Fibroblast of lung (primary cell): ENCODE results near the gene EGFL8. TPM values are rescaled to one million over a fixed set of nuclear protein-coding genes. Genes with fewer than 3 reads are reported as not detected.

Source experiments
- DNase-seq, 2 donors: peaks; one replicate each; pipeline versions ENCODE4 v3.0.0 to v3.0.0-alpha.2; 2010; ENCODE audit warnings: low read depth in 2 of 2
- H2AFZ ChIP-seq: 2 replicates; pipeline ENCODE4 v1.5.1; 2012; ENCODE audit warnings: low read length, control low read depth, inconsistent platforms
- H3K27ac ChIP-seq: 2 replicates; pipeline ENCODE4 v1.5.1; 2011; ENCODE audit warnings: low read length, control low read depth; ENCODE audit not compliant: insufficient read depth
- H3K27me3 ChIP-seq: 2 replicates; pipeline ENCODE4 v1.5.1; 2011; ENCODE audit warnings: mild to moderate bottlenecking, low read length; ENCODE audit not compliant: control insufficient read depth, insufficient read depth
- H3K36me3 ChIP-seq: 2 replicates; pipeline ENCODE4 v1.5.1; 2011; ENCODE audit warnings: low read length; ENCODE audit not compliant: control insufficient read depth, insufficient read depth
- H3K4me1 ChIP-seq: 2 replicates; pipeline ENCODE4 v1.5.1; 2011; ENCODE audit warnings: low read length; ENCODE audit not compliant: control insufficient read depth, insufficient read depth; ENCODE audit errors: extremely low read depth
- H3K4me2 ChIP-seq: 2 replicates; pipeline ENCODE4 v1.5.1; 2011; ENCODE audit warnings: low read length, control low read depth; ENCODE audit not compliant: insufficient read depth; ENCODE audit errors: extremely low read depth
- H3K4me3 ChIP-seq, 4 experiments: fragments of 200-600 bp in 1 of 4; sonication (generic) in 1 of 4; replicated peaks in 1 of 4; 2 replicates each; pipeline ENCODE4 v1.5.1; 2011 to 2016; ENCODE audit warnings: low read length in 4 of 4, low read depth in 3 of 4, mild to moderate bottlenecking in 3 of 4, control low read depth in 2 of 4, inconsistent platforms in 1 of 4, mixed read lengths in 1 of 4; ENCODE audit not compliant: insufficient read depth in 1 of 4; ENCODE audit errors: control extremely low read depth in 1 of 4
- H3K79me2 ChIP-seq: 2 replicates; pipeline ENCODE4 v1.5.1; 2012; ENCODE audit warnings: mild to moderate bottlenecking, low read length, inconsistent platforms; ENCODE audit not compliant: control insufficient read depth, insufficient read depth
- H3K9ac ChIP-seq: 2 replicates; pipeline ENCODE4 v1.5.1; 2011; ENCODE audit warnings: mild to moderate bottlenecking, low read length, control low read depth; ENCODE audit not compliant: insufficient read depth
- H3K9me3 ChIP-seq: 2 replicates; pipeline ENCODE4 v1.5.1; 2012; ENCODE audit warnings: low read depth, low read length; ENCODE audit not compliant: control insufficient read depth, insufficient read depth
- H4K20me1 ChIP-seq: 2 replicates; pipeline ENCODE4 v1.5.1; 2011; ENCODE audit warnings: low read length; ENCODE audit not compliant: control insufficient read depth, insufficient read depth; ENCODE audit errors: extremely low read depth
- EZH2 ChIP-seq: IDR thresholded peaks from 2 replicates; pipeline ENCODE4 v1.5.1; 2012; ENCODE audit warnings: low read length, control low read depth, mild to moderate bottlenecking; ENCODE audit errors: missing control alignments
- polyA plus RNA-seq, 2 donors: library from polyadenylated mRNA; depleted of rRNA in 1 of 2; stranded (reverse) in 1 of 2; unstranded in 1 of 2; fragments of >200 nt; gene quantifications; 2 replicates each; pipeline ENCODE4 v1.2.1, GENCODE V29; 2011 to 2012; ENCODE audit warnings: missing spikeins in 1 of 2
- total RNA-seq: library from RNA; depleted of rRNA; stranded (reverse); fragments of >200 nt; gene quantifications from 2 replicates; pipeline ENCODE4 v1.2.1, GENCODE V29; 2014
- TF ChIP-seq, protein P1 (sequence below), 2 donors: IDR thresholded peaks in 1 of 2; conservative IDR thresholded peaks in 1 of 2; 1 replicate in 1 of 2; 2 replicates in 1 of 2; pipeline ENCODE4 v1.5.1; 2011 to 2012; ENCODE audit warnings: low read length in 2 of 2, control low read depth in 1 of 2, inconsistent platforms in 1 of 2, low read depth in 1 of 2, mild to moderate bottlenecking in 1 of 2

Gene EGFL8
- total and polyA plus RNA-seq, 2 donors (not counting 1 experiment from before 2014, with no cell fraction given) = 0.99 to 2.3 TPM

DNA sequence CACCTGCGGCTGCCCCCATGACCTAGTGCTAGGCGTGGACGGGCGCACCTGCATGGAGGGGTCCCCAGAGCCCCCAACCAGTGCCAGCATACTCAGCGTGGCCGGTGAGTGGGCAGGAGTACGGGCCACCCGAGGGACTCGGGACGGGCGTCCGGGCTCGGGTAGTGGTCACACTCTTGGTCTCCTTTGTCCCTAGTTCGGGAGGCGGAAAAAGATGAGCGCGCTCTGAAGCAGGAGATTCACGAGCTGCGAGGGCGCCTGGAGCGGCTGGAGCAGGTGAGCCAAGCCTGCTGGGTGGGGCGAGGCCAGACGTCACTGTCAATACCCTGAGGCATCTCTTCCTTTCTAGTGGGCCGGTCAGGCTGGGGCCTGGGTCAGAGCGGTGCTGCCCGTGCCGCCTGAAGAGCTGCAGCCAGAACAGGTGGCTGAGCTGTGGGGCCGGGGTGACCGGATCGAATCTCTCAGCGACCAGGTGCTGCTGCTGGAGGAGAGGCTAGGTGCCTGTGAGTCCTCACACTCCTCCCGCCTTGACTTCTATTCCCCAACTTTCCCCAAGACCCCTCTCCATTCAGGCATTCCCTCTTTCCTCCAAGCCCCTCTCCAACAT is 2.9 kb downstream of the EGFL8 start:
- Histone ChIP-seq H3K4me1 (no peaks in the 10 kb centered on the region), H3K27ac (no peak overlapping the region), H4K20me1 (no peaks in the 10 kb centered on the region), H2AFZ (no peak overlapping the region), H3K36me3 (peaks cover 33% of the 10 kb centered on the region), H3K4me3 (no peak overlapping the region), H3K79me2 (no peaks in the 10 kb centered on the region), H3K27me3 (no peaks in the 10 kb centered on the region), H3K9me3 (no peaks in the 10 kb centered on the region), H3K4me2 (no peak overlapping the region), H3K9ac (no peak overlapping the region)
- no peak for DNase-seq
- no peak for TF ChIP-seq EZH2
- TF ChIP-seq, protein P1, sequence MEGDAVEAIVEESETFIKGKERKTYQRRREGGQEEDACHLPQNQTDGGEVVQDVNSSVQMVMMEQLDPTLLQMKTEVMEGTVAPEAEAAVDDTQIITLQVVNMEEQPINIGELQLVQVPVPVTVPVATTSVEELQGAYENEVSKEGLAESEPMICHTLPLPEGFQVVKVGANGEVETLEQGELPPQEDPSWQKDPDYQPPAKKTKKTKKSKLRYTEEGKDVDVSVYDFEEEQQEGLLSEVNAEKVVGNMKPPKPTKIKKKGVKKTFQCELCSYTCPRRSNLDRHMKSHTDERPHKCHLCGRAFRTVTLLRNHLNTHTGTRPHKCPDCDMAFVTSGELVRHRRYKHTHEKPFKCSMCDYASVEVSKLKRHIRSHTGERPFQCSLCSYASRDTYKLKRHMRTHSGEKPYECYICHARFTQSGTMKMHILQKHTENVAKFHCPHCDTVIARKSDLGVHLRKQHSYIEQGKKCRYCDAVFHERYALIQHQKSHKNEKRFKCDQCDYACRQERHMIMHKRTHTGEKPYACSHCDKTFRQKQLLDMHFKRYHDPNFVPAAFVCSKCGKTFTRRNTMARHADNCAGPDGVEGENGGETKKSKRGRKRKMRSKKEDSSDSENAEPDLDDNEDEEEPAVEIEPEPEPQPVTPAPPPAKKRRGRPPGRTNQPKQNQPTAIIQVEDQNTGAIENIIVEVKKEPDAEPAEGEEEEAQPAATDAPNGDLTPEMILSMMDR (conservative IDR thresholded peaks at IDR 0.05 in 1 of 2, IDR thresholded peaks at IDR 0.05 in 1 of 2; ENCODE audit: low read depth in 1 of 2, low read length in 2 of 2) = no peak

DNA sequence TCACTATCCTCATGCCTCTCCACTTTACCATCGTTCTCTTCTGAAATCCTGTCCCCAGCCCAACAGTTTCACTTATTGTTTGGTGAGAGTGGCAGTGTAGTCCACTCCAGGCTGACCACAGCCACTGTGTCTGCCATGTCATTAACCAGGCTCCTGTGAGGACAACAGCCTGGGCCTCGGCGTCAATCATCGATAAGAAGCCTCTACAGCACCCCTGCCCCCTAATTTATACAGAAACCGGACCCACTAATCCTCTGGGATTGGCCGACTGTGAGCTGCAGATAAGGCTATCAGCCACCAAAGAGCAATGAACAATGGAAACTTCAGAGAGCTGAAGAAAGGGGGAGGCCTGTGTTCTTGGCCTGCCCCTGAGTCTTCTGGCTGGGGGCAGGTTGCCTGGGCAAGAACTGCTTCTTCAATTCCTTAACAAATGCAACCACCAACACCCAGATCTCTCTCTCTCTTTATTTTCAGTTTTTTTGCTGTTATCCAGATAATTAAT is 3.4 kb downstream of the EGFL8 start:
- no peak for DNase-seq
- TF ChIP-seq EZH2 = no peak
- TF ChIP-seq, protein P1 (conservative IDR thresholded peaks at IDR 0.05 in 1 of 2, IDR thresholded peaks at IDR 0.05 in 1 of 2; ENCODE audit: low read depth in 1 of 2, low read length in 2 of 2) = no peak
- H3K79me2 ChIP-seq = peaks cover 1% of the 10 kb centered on the region
- H3K4me3 ChIP-seq = no peak overlapping the region
- H2AFZ ChIP-seq = no peak overlapping the region
- H4K20me1 ChIP-seq = no peaks in the 10 kb centered on the region
- H3K27ac ChIP-seq = no peak overlapping the region
- H3K9ac ChIP-seq = no peak overlapping the region
- H3K27me3 ChIP-seq = no peaks in the 10 kb centered on the region
- H3K4me2 ChIP-seq = no peak overlapping the region
- H3K9me3 ChIP-seq = no peaks in the 10 kb centered on the region
- H3K4me1 ChIP-seq = peaks cover under 1% of the 10 kb centered on the region
- H3K36me3 ChIP-seq = peaks cover 33% of the 10 kb centered on the region

DNA sequence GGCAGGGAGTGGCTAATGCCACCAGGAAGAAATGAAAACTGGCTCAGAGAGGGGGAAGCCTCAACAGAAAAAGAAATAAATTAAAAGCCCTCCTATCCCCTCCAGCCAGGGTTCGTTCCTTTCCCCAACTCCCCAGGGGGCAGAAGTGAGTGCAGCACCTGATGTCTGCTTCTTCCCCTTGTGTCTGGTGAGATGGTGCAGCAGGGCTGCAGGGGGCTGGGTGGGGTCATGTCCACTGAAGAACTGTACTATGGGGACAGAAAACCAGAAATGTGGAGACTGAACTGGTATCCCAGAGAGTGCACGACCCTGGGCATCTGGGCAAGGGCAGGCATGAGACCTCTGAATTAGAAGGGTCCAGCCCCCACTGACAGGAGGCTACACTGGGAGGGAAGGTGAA is 4.0 kb downstream of the EGFL8 start:
- TF ChIP-seq, protein P1 (conservative IDR thresholded peaks at IDR 0.05 in 1 of 2, IDR thresholded peaks at IDR 0.05 in 1 of 2; ENCODE audit: low read depth in 1 of 2, low read length in 2 of 2) = no peak
- no peak for TF ChIP-seq EZH2
- Histone ChIP-seq H4K20me1 (no peaks in the 10 kb centered on the region), H3K9ac (no peak overlapping the region), H3K4me2 (no peak overlapping the region), H3K36me3 (peaks cover 31% of the 10 kb centered on the region), H3K4me1 (peaks cover 2% of the 10 kb centered on the region), H3K79me2 (peaks cover 7% of the 10 kb centered on the region), H3K9me3 (no peaks in the 10 kb centered on the region), H2AFZ (no peak overlapping the region), H3K27me3 (no peaks in the 10 kb centered on the region), H3K4me3 (no peak overlapping the region), H3K27ac (no peak overlapping the region)
- DNase-seq = no peak
